PC-9 (cell line): ENCODE data around the gene GBGT1.
"Not testable (repeated sequence)": the region's sequence is repeated elsewhere in the genome, so short reads cannot be mapped to it uniquely, and the experiment has no call there.

Experiments
- CTCF ChIP-seq: fragments of 200-600 bp; sonication (generic); conservative IDR thresholded peaks from 2 replicates; pipeline ENCODE4 v1.6.1; 2017; ENCODE audit warnings: mixed run types, antibody characterized with exemption, mild to moderate bottlenecking, moderate library complexity
- EZH2 ChIP-seq: fragments of 200-600 bp; sonication (generic); IDR thresholded peaks from 2 replicates; pipeline ENCODE4 v1.8.0; 2017; ENCODE audit warnings: antibody characterized with exemption, low read depth

DNA sequence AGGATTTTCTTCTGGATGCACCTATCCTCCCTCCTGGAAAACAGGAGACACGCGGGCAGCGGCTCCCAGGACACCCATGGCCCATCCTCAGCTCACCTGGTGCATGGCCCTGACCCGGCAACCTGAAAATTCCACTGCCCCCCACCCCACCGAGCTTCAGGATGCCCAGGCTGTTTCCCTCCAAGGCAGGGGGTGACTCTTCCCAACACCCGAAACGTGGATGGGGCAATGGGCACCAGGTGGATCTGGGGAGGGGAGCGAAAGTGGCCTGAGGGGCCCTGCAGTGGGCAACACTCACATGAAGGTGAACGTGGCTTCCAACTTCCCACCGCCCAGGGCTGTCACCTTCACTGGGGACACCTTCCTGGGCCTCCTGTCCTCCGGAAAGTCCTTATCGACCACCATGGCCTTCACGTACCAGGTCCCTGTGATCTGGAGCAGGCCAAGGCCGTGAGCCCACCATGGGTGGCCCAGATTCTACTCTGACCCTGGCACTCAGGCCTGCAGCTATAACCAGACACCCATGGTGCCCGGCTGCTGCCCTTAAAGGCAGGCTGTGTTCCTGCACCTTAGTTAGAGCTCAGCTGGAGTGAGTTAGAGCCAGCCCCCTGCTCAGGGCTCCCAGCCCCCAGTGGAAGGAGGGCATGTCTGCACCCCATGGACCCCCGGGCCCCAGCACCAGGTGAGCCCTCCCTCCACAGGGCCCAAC, 44.6 kb upstream of the GBGT1 start:
- not testable (repeated sequence) for TF ChIP-seq CTCF, EZH2
